GM13976 (cell line): ENCODE data around the gene VEGFB.

Experiments used
- DNase-seq: peaks from one replicate; pipeline ENCODE4 v3.0.0; 2012; ENCODE audit warnings: low spot score
- in situ Hi-C: fragments of 300-500 bp; cut with MboI; formaldehyde crosslinking; loops from one replicate; pipeline ENCODE4 v1.12.0; 2022; ENCODE audit warnings: low sequenced_read_pairs, mixed read lengths, inconsistent platforms; ENCODE audit not compliant: unreplicated experiment
- TF ChIP-seq, protein P1 (sequence below): IDR thresholded peaks from 2 replicates; pipeline ENCODE4 v1.5.1; 2012; ENCODE audit warnings: borderline replicate concordance, mild to moderate bottlenecking; ENCODE audit not compliant: insufficient read depth; ENCODE audit errors: extremely low read depth, missing control alignments, control extremely low read depth

VEGFB gene

DNA sequence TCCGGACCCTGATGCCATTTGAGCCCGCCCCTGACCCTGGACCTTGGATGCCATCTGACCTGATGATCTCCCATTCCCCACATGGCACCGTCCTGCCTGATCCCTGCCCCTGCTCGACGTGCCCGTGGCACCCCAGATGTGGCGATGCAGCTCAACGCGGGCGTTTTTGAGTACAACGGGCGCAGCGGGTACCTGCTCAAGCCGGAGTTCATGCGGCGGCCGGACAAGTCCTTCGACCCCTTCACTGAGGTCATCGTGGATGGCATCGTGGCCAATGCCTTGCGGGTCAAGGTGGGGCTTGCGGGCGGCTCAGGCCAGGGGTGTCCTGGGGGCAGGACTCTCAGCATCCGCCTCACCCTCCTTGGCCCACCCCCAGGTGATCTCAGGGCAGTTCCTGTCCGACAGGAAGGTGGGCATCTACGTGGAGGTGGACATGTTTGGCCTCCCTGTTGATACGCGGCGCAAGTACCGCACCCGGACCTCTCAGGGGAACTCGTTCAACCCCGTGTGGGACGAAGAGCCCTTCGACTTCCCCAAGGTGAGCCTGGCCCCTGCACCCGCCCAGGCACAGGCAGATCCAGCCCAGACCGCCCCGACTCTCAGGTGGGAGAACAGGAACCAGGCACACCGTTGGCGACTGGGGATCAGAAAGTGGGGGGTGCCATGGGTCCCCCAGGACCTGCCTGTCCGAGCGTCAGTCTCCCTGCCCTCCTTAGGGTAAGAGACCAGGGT, 28.1 kb downstream of the VEGFB start:
- TF ChIP-seq, protein P1, sequence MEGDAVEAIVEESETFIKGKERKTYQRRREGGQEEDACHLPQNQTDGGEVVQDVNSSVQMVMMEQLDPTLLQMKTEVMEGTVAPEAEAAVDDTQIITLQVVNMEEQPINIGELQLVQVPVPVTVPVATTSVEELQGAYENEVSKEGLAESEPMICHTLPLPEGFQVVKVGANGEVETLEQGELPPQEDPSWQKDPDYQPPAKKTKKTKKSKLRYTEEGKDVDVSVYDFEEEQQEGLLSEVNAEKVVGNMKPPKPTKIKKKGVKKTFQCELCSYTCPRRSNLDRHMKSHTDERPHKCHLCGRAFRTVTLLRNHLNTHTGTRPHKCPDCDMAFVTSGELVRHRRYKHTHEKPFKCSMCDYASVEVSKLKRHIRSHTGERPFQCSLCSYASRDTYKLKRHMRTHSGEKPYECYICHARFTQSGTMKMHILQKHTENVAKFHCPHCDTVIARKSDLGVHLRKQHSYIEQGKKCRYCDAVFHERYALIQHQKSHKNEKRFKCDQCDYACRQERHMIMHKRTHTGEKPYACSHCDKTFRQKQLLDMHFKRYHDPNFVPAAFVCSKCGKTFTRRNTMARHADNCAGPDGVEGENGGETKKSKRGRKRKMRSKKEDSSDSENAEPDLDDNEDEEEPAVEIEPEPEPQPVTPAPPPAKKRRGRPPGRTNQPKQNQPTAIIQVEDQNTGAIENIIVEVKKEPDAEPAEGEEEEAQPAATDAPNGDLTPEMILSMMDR, result no peak
- no peak for DNase-seq
- in situ Hi-C loops, result no loop called here

DNA sequence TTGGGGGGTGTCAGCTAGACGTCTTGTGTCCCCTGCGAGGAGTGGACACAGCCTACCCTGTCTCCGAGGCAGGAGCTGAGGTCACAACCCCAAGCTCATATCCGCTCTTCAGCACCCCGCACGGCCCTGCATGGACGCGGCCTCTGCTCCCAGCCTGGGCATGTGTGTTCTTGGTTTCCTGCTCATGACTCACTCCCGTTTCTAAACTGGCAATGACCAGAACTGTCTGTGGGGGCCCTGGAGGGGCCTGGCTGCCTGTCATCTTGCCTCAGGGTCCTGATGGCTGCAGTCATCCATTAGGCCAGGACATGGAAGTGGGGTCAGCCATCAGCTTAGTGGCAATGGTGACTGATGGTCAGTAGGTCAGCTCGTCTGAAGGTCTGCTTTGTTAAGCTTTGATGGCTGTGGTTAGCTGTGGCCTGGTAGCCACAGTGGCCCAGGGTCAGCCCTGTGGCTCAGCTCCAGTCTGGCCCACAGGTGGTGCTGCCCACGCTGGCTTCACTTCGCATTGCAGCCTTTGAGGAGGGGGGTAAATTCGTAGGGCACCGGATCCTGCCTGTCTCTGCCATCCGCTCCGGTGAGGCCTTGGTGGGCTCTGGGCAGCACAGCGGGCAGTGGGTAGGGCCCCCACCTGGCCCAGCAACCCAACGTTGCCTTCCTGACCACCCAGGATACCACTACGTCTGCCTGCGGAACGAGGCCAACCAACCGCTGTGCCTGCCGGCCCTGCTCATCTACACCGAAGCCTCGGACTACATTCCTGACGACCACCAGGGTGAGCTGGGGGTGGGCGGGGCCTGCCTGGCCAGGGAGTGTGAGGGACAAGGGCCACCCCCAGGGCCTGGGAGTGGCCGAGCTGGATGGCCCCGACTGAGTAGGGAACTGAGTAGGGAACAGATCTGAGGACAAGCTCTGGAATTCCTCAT, 28.9 kb downstream of the VEGFB start:
- in situ Hi-C loops, result no loop called here
- TF ChIP-seq, protein P1, result no peak
- DNase-seq, result no peak

DNA sequence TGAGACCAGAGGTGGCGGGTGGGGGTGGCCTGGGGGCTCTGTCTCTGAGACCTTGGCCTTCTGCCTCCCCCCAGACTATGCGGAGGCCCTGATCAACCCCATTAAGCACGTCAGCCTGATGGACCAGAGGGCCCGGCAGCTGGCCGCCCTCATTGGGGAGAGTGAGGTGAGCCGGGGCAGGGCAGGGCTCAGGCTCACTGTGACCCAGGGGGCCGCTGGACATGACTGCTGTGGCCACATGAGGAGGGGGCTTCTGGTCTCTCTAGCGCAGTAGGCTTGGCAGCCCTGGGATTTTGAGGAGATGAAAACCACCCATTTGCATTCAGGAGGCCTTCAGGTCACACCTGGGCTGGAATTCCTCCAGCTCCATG, 29.5 kb downstream of the VEGFB start:
- no peak for DNase-seq
- in situ Hi-C loops, result no loop called here
- TF ChIP-seq, protein P1, result no peak

DNA sequence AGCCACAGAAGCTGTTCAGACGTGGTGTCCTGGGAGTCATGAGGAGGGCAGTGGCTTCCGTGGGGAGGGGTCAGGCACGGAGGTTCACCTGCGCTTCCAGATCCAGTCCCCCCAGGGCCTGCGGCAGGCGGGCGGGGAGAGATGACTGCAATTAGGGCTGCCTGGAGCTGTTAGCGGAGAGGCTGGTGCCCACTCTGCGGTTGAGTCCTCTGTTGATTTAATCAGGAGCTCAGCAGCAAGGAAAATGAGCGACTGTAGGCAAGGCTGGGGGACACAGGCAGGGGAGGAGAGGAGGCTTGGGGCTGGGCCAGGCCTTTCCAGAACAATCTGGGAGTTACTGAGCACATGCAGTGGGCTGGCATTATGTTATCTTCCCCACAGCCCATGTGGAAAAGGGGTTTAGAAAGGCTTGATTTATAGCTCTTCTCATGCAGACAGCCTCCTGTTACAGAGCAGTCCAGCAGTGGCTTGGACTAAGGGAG, 30.0 kb downstream of the VEGFB start:
- no peak for DNase-seq
- TF ChIP-seq, protein P1, result no peak
- in situ Hi-C loops, result no loop called here

DNA sequence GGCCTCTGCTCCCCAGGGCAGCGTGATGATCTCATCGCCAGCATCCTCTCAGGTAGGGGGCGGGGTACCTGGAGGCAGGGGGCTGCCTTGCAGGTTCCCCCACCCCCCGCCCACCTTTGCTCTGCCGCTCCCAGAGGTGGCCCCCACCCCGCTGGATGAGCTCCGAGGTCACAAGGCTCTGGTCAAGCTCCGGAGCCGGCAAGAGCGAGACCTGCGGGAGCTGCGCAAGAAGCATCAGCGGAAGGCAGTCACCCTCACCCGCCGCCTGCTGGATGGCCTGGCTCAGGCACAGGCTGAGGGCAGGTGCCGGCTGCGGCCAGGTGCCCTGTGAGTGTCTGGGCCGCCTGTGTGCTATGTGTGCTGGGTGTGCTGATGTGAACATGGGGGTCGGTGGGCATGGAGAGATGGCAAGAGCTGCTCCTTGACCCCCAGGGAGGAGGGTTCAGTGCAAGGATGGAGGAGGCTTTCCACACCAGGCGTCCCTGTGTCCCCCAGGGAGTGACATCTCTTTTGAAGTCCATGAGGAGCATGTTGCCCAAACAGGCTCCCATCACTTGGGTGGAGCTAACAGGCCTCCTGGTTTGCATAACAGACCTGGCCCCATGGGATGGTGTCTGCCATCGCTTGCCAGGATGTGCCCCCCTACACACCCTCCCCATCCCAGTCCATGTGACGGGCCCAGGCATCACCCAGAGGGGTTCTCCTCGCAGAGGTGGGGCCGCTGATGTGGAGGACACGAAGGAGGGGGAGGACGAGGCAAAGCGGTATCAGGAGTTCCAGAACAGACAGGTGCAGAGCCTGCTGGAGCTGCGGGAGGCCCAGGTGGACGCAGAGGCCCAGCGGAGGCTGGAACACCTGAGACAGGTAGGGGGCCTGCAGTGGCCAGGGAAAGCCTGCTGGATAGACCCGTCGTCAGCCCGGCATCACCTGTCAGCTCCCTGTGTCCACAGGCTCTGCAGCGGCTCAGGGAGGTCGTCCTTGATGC, 31.1 kb downstream of the VEGFB start:
- in situ Hi-C loops, result no loop called here
- no peak for DNase-seq
- TF ChIP-seq, protein P1, result no peak

DNA sequence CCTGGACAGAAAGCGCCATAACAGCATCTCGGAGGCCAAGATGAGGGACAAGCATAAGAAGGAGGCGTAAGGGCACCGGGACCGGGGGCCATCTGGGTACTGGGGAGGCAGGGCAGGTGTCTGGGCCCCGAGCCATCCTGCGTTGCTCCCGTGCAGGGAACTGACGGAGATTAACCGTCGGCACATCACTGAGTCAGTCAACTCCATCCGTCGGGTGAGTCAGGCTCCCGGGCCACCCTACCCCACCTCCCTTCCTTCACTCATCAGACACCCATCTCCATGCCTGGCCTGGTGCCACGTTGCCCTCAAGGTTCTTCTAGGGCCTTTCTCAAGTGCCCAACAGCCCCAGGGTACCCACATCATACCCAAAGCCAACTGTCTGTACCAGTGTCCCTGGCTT, 32.0 kb downstream of the VEGFB start:
- in situ Hi-C loops, result no loop called here
- TF ChIP-seq, protein P1, result no peak
- no peak for DNase-seq
